BLaER1 (cell line): ENCODE measurements around the gene AFF4.

Experiments used
- H3K27ac ChIP-seq: shearing (Covaris generic); formaldehyde crosslinking; 2 replicates; pipeline ENCODE4 v1.8.1; 2022
- H3K27me3 ChIP-seq: shearing (Covaris generic); formaldehyde crosslinking; 2 replicates; pipeline ENCODE4 v1.8.1; 2022
- H3K36me3 ChIP-seq: shearing (Covaris generic); formaldehyde crosslinking; 2 replicates; pipeline ENCODE4 v1.8.1; 2022
- H3K4me1 ChIP-seq: shearing (Covaris generic); formaldehyde crosslinking; 2 replicates; pipeline ENCODE4 v1.8.1; 2022
- H3K4me2 ChIP-seq: shearing (Covaris generic); formaldehyde crosslinking; 2 replicates; pipeline ENCODE4 v1.8.1; 2022
- H3K4me3 ChIP-seq: shearing (Covaris generic); formaldehyde crosslinking; 2 replicates; pipeline ENCODE4 v1.8.1; 2022
- H3K9ac ChIP-seq: shearing (Covaris generic); formaldehyde crosslinking; 2 replicates; pipeline ENCODE4 v1.8.1; 2022
- H3K9me3 ChIP-seq: shearing (Covaris generic); formaldehyde crosslinking; 2 replicates; pipeline ENCODE4 v1.8.1; 2022
- H4K20me1 ChIP-seq: shearing (Covaris generic); formaldehyde crosslinking; 2 replicates; pipeline ENCODE4 v1.8.1; 2022
- Cebpa-rat ChIP-seq: shearing (Covaris generic); IDR thresholded peaks from 2 replicates; pipeline ENCODE4 v1.8.1; 2022

AFF4 gene

GRCh38 chr5:132829742-132830435 is 133.5 kb downstream of the AFF4 start:
- Histone ChIP-seq H3K9ac (peak overlapping the region; percentile 60), H4K20me1 (peaks cover 18% of the 10 kb centered on the region; the same call in 1 of the 2 replicates), H3K27ac (0 out of 2 replicates have a peak overlapping the region, but pooled peaks have one; percentile 15), H3K36me3 (no peaks in the 10 kb centered on the region), H3K4me3 (peak overlapping the region; percentile 77), H3K27me3 (peaks cover 74% of the 10 kb centered on the region), H3K4me2 (peak overlapping the region; percentile 95), H3K4me1 (peaks cover 5% of the 10 kb centered on the region), H3K9me3 (no peaks in the 10 kb centered on the region)
- TF ChIP-seq Cebpa-rat, result no peak

DNA sequence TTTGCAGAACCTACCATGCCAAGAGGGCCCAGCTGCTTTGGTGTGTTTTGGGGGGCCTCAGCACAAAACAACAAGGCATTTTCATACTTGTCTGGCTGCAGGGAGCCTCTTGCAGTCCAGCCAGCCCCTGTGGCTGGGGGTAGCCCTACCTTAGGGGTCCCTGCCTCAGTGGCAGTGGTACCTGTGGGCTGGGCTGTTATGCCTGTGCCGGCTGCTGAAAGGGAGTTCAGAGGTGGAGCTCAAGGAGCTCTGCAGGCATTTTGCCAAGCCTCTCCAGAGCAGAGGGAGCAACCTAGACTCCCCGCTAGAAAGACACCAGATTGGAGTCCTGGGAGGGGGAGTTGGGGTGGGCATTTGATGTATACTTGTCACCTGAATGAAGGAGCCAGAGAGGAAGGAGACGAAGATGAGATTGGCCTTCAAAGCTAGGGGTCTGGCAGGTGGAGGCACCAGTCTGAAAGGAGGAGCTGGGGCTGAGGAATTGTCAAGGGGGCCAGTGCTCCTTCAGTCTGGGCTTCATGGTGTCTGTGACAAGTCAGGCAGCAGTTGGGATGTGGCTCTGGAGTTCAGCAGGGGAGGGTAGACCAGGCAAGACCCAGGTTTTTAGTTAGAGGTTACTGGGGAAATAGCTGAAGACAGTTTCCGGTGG is 134.5 kb downstream of the AFF4 start:
- TF ChIP-seq Cebpa-rat, result no peak
- Histone ChIP-seq H4K20me1 (peaks cover 24% of the 10 kb centered on the region; the same call in 1 of the 2 replicates), H3K9me3 (no peaks in the 10 kb centered on the region), H3K36me3 (no peaks in the 10 kb centered on the region), H3K27me3 (peaks cover 84% of the 10 kb centered on the region), H3K4me2 (no peak overlapping the region), H3K4me1 (peaks cover 5% of the 10 kb centered on the region), H3K9ac (no peak overlapping the region), H3K4me3 (no peak overlapping the region), H3K27ac (no peak overlapping the region)

DNA sequence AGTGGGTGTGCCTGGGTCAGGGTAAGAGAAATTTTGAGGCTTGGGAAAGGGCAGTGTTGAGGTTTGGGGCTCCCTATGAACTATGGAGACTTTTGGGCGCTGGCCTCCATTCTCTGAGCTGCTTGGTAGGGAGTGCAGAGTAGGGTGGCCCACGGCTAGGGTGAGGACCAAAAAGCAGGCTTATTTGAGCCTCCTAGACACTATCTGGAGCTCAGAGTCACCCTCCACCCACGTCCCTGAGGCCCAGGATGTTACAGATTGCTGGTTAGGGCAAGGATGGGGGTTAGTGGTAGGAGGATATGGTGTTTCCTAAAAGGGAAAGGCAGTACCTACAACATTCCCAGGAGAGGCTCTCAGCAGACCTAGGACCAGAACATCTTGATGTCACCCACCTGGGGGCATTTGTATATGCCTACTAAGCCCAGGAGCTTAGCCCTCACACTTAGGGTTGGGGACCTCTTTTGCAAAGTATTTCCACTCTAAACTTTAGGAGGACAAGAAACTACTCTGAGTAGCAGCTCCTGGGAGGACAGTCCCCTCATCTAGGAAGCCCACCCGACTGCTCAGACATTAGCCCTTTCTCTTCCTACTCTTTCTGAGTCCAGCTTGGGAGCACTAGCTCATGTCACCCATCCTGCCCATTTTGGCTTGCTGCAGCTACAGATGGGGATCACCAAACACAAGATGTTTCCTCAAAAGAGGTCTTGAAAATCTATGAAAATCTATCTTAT is 135.3 kb downstream of the AFF4 start:
- H3K27ac ChIP-seq, result no peak overlapping the region
- peaks cover 92% of the 10 kb centered on the region for H3K27me3 ChIP-seq
- no peaks in the 10 kb centered on the region for H3K36me3 ChIP-seq
- no peak overlapping the region for H3K4me3 ChIP-seq
- H4K20me1 ChIP-seq, result peaks cover 30% of the 10 kb centered on the region; the same call in 1 of the 2 replicates
- no peaks in the 10 kb centered on the region for H3K9me3 ChIP-seq
- H3K4me2 ChIP-seq, result no peak overlapping the region
- H3K9ac ChIP-seq, result no peak overlapping the region
- H3K4me1 ChIP-seq, result peaks cover 5% of the 10 kb centered on the region
- no peak for TF ChIP-seq Cebpa-rat

- Histone ChIP-seq H3K36me3 (no peaks in the 10 kb centered on the region), H3K4me1 (peaks cover 5% of the 10 kb centered on the region), H3K4me2 (no peak overlapping the region), H3K4me3 (no peak overlapping the region), H3K9ac (no peak overlapping the region), H3K9me3 (no peaks in the 10 kb centered on the region), H3K27ac (no peak overlapping the region), H3K27me3 (peaks cover 100% of the 10 kb centered on the region), H4K20me1 (peaks cover 35% of the 10 kb centered on the region; the same call in 1 of the 2 replicates)
- TF ChIP-seq Cebpa-rat, result no peak
These were observed 136.9 kb downstream of the AFF4 start for GRCh38 chr5:132826424-132827082.

DNA sequence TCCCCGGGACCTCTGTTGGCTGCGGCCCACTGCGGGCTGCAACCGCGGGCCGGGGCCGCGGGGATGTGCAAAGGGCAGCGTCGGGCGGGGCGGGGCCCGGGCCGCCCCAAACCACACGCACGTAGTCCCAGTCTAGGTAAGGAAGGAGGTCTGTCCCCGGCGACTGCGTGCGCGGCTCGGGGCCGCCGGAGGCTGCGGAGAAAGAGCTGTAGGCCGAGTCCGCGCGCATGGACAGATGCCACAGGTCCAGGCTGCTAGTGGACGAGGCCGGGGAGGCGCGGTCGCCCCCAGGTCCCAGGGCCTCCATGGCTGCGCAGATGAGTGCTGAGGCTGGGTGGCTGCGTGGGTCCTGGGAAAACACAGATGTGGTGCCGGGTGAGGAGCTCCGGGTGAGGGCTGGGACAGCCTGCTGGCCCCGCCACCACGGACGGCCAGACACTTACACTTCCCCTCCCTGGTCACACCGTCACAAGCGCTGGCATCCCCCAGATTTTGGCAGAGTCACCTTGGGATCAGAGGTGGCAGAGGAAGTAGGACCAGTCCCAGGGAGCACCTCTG is 137.5 kb downstream of the AFF4 start:
- H3K27ac ChIP-seq, result no peak overlapping the region
- no peak overlapping the region for H3K9ac ChIP-seq
- H3K9me3 ChIP-seq, result no peaks in the 10 kb centered on the region
- peaks cover 5% of the 10 kb centered on the region for H3K4me1 ChIP-seq
- TF ChIP-seq Cebpa-rat, result no peak
- peaks cover 100% of the 10 kb centered on the region for H3K27me3 ChIP-seq
- H3K4me3 ChIP-seq, result no peak overlapping the region
- H3K36me3 ChIP-seq, result no peaks in the 10 kb centered on the region
- H3K4me2 ChIP-seq, result no peak overlapping the region
- H4K20me1 ChIP-seq, result peaks cover 35% of the 10 kb centered on the region; the same call in 1 of the 2 replicates
